Caco-2 (cell line): ENCODE measurements around the gene SMARCE1. TPM values are rescaled to one million over a fixed set of nuclear protein-coding genes. Genes with fewer than 3 reads are reported as not detected.

ENCODE experiments used
- BruUV-seq: library from RNA; stranded (reverse); fragments of 400-500 nt; replicated peaks from 2 replicates; lab custom pipeline; 2021; lab: Mats Ljungman, UMichigan
- CTCF ChIA-PET: fragments of 300-600 bp; sonication (Branson Sonifier 250); formaldehyde crosslinking; loops from one replicate; lab custom pipeline; 2022; ENCODE audit warnings: antibody characterized with exemption; lab: Charles Lee
- POLR2A ChIA-PET: fragments of 300-600 bp; sonication (Branson Sonifier 250); formaldehyde crosslinking; loops from one replicate; lab custom pipeline; 2022; ENCODE audit warnings: antibody characterized with exemption; lab: Charles Lee
- DNase-seq, 2 experiments: peaks; one replicate each; pipeline versions ENCODE4 v3.0.0 to v3.0.0-alpha.2; 2020 to 2022
- H3K27me3 ChIP-seq: replicated peaks from 2 replicates; pipeline ENCODE4 v1.6.0; 2011; ENCODE audit warnings: low read length; ENCODE audit not compliant: control insufficient read depth, insufficient read depth
- H3K36me3 ChIP-seq: 2 replicates; pipeline ENCODE4 v1.5.1; 2011; ENCODE audit warnings: low read length; ENCODE audit not compliant: control insufficient read depth, insufficient read depth
- H3K4me1 ChIP-seq: fragments of 250-450 bp; sonication (Bioruptor Pico); 2 replicates; pipeline ENCODE4 v1.5.1; 2020; ENCODE audit warnings: mild to moderate bottlenecking
- H3K4me3 ChIP-seq: 2 replicates; pipeline ENCODE4 v1.5.1; 2011; ENCODE audit warnings: low read depth, mild to moderate bottlenecking, control low read depth, low read length
- H3K9me3 ChIP-seq: fragments of 250-450 bp; sonication (Bioruptor Pico); 2 replicates; pipeline ENCODE4 v1.5.1; 2020; ENCODE audit warnings: mild to moderate bottlenecking, moderate library complexity
- H3K27ac Mint-ChIP-seq: one replicate; pipeline ENCODE4 v1.8.0; 2022; ENCODE audit warnings: mixed read lengths; ENCODE audit not compliant: unreplicated experiment
- H3K27me3 Mint-ChIP-seq: one replicate; pipeline ENCODE4 v1.8.0; 2022; ENCODE audit warnings: mixed read lengths; ENCODE audit not compliant: insufficient read depth, unreplicated experiment
- H3K36me3 Mint-ChIP-seq: one replicate; pipeline ENCODE4 v1.8.0; 2022; ENCODE audit warnings: mild to moderate bottlenecking, mixed read lengths; ENCODE audit not compliant: insufficient read depth, unreplicated experiment
- H3K4me1 Mint-ChIP-seq: one replicate; pipeline ENCODE4 v1.8.0; 2022; ENCODE audit warnings: low read depth, mixed read lengths; ENCODE audit not compliant: unreplicated experiment
- H3K4me3 Mint-ChIP-seq: one replicate; pipeline ENCODE4 v1.8.0; 2022; ENCODE audit warnings: mild to moderate bottlenecking, moderate library complexity, mixed read lengths; ENCODE audit not compliant: unreplicated experiment
- H3K9me3 Mint-ChIP-seq: one replicate; pipeline ENCODE4 v1.8.0; 2022; ENCODE audit warnings: mixed read lengths; ENCODE audit not compliant: unreplicated experiment
- intact Hi-C: fragments of 100-400 bp; cut with micrococcal nuclease; formaldehyde crosslinking; loops from one replicate; pipeline ENCODE4 v1.10.0; 2022; ENCODE audit not compliant: unreplicated experiment
- total RNA-seq: library from RNA; stranded (reverse); gene quantifications from 2 replicates; pipeline ENCODE4 v1.2.3, GENCODE V29; 2022
- TF ChIP-seq, protein P1 (sequence below), 2 experiments: fragments of 200-600 bp in 1 of 2; IDR thresholded peaks; 1 replicate in 1 of 2; 2 replicates in 1 of 2; pipeline versions ENCODE4 v1.5.1 to v1.8.0; 2011 to 2022; ENCODE audit warnings: antibody characterized with exemption in 1 of 2, control low read depth in 1 of 2, inconsistent platforms in 1 of 2, low read depth in 1 of 2, low read length in 1 of 2, mild to moderate bottlenecking in 1 of 2, moderate library complexity in 1 of 2; ENCODE audit not compliant: insufficient read depth in 1 of 2, severe bottlenecking in 1 of 2, unreplicated experiment in 1 of 2

SMARCE1 gene
- total RNA-seq, 1 experiment from 2014 or later, result 126 TPM

DNA sequence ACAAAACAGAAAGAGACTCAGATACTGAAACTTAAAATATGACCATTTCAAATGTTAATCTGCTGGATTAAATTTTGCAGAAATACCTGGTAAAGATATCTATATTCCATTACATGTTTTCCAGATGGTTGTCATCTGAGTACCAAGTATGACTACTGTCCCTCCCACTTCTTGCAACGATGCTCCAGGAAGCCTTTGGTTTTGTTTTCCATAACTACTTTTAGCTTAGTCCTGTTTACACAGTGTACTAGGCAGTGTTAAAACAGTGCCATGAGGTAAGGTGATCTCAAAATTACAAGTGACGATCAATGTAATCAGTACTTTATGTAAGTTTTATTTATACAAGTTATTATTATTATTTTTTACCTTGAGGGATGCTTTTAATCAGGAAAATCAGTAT is 17.8 kb downstream of the SMARCE1 start:
- no peaks in the 10 kb centered on the region for H3K4me1 Mint-ChIP-seq
- no peaks in the 10 kb centered on the region for H3K4me1 ChIP-seq
- intact Hi-C loops, result no loop called here
- no peaks in the 10 kb centered on the region for H3K9me3 Mint-ChIP-seq
- H3K36me3 Mint-ChIP-seq, result peaks cover 48% of the 10 kb centered on the region
- no peaks in the 10 kb centered on the region for H3K9me3 ChIP-seq
- TF ChIP-seq, protein P1, sequence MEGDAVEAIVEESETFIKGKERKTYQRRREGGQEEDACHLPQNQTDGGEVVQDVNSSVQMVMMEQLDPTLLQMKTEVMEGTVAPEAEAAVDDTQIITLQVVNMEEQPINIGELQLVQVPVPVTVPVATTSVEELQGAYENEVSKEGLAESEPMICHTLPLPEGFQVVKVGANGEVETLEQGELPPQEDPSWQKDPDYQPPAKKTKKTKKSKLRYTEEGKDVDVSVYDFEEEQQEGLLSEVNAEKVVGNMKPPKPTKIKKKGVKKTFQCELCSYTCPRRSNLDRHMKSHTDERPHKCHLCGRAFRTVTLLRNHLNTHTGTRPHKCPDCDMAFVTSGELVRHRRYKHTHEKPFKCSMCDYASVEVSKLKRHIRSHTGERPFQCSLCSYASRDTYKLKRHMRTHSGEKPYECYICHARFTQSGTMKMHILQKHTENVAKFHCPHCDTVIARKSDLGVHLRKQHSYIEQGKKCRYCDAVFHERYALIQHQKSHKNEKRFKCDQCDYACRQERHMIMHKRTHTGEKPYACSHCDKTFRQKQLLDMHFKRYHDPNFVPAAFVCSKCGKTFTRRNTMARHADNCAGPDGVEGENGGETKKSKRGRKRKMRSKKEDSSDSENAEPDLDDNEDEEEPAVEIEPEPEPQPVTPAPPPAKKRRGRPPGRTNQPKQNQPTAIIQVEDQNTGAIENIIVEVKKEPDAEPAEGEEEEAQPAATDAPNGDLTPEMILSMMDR (IDR thresholded peaks at IDR 0.05; ENCODE audit: insufficient read depth in 1 of 2, low read depth in 1 of 2, low read length in 1 of 2, severe bottlenecking in 1 of 2, unreplicated experiment in 1 of 2), result no peak
- CTCF ChIA-PET, result interaction anchor here (1.5 kb wide), 1 partner anchor 14 kb away, joined by 4 read pairs; no protein-coding TSS in a partner anchor
- no peak overlapping the region for H3K4me3 ChIP-seq
- no peak overlapping the region for H3K4me3 Mint-ChIP-seq
- no peaks in the 10 kb centered on the region for H3K27me3 Mint-ChIP-seq
- POLR2A ChIA-PET, result no interaction called here
- no peak overlapping the region for H3K27ac Mint-ChIP-seq
- no TSS peak for BruUV-seq
- H3K27me3 ChIP-seq, result no peaks in the 10 kb centered on the region
- H3K36me3 ChIP-seq, result peaks cover 4% of the 10 kb centered on the region
- DNase-seq, result no peak

- no peak for DNase-seq
- no peaks in the 10 kb centered on the region for H3K4me1 ChIP-seq
- ChIA-PET POLR2A (interaction anchor here (0.7 kb wide), 1 partner anchor 74 kb away, joined by 3 read pairs; no protein-coding TSS in a partner anchor), CTCF (interaction anchor here (1.4 kb wide), 1 partner anchor 10 kb away, joined by 5 read pairs; no protein-coding TSS in a partner anchor)
- peaks cover 3% of the 10 kb centered on the region for H3K36me3 ChIP-seq
- intact Hi-C loops, result no loop called here
- H3K9me3 ChIP-seq, result no peaks in the 10 kb centered on the region
- Mint-ChIP-seq H3K4me3 (no peak overlapping the region), H3K4me1 (peaks cover under 1% of the 10 kb centered on the region), H3K9me3 (no peaks in the 10 kb centered on the region), H3K36me3 (peaks cover 13% of the 10 kb centered on the region), H3K27me3 (no peaks in the 10 kb centered on the region), H3K27ac (no peak overlapping the region)
- TF ChIP-seq, protein P1 (IDR thresholded peaks at IDR 0.05; ENCODE audit: insufficient read depth in 1 of 2, low read depth in 1 of 2, low read length in 1 of 2, severe bottlenecking in 1 of 2, unreplicated experiment in 1 of 2), result no peak
- H3K27me3 ChIP-seq, result no peaks in the 10 kb centered on the region
- BruUV-seq, result no TSS peak
- H3K4me3 ChIP-seq, result no peak overlapping the region
These were observed 22.3 kb downstream of the SMARCE1 start for GRCh38 chr17:40625311-40625710.

GRCh38 chr17:40623419-40624210 is 24.0 kb downstream of the SMARCE1 start:
- intact Hi-C loops, result loop anchor here (5.0 kb wide), 1 partner anchor 1044 kb away; no protein-coding TSS in a partner anchor
- Mint-ChIP-seq H3K4me1 (peaks cover 6% of the 10 kb centered on the region), H3K27ac (no peak overlapping the region), H3K4me3 (no peak overlapping the region), H3K36me3 (peaks cover 2% of the 10 kb centered on the region), H3K27me3 (no peaks in the 10 kb centered on the region), H3K9me3 (no peaks in the 10 kb centered on the region)
- BruUV-seq, result no TSS peak
- Histone ChIP-seq H3K36me3 (peaks cover 3% of the 10 kb centered on the region), H3K4me1 (peaks cover 7% of the 10 kb centered on the region), H3K9me3 (no peaks in the 10 kb centered on the region), H3K4me3 (no peak overlapping the region), H3K27me3 (no peaks in the 10 kb centered on the region)
- no peak for DNase-seq
- TF ChIP-seq, protein P1 (IDR thresholded peaks at IDR 0.05; ENCODE audit: insufficient read depth in 1 of 2, low read depth in 1 of 2, low read length in 1 of 2, severe bottlenecking in 1 of 2, unreplicated experiment in 1 of 2), result no peak
- ChIA-PET POLR2A (no interaction called here), CTCF (no interaction called here)
